Stimulated activated CD8-positive, alpha-beta memory T cell treated with anti-CD3 and anti-CD28 coated beads, Interleukin-15, amount 100 ng/mL, for 24 hours (primary cell): ENCODE data around the gene TECPR1.
A peak's percentile ranks its signal among the peaks of the same experiment; 100 is the strongest.

Source experiments
- DNase-seq: peaks from one replicate; pipeline ENCODE4 v3.0.0-alpha.2; 2020; ENCODE audit warnings: low read depth

The TECPR1 gene

GRCh38 chr7:98284335-98285036 lies 32.5 kb upstream of the TECPR1 start:
- DNase-seq, result no peak

- DNase-seq, result no peak
These were observed 31.8 kb upstream of the TECPR1 start for GRCh38 chr7:98283887-98284222.

- no peak for DNase-seq
These were observed 31.3 kb upstream of the TECPR1 start for GRCh38 chr7:98283127-98283886.

- no peak for DNase-seq
These were observed 30.7 kb upstream of the TECPR1 start for GRCh38 chr7:98282703-98283102.

- DNase-seq, result no peak
These were observed 29.9 kb upstream of the TECPR1 start for GRCh38 chr7:98281757-98282606.

GRCh38 chr7:98280791-98281756 lies 29.0 kb upstream of the TECPR1 start, which contains the start of gene BRI3:
TSS of gene BRI3 (plus strand) at chr7:98281686. CDS start at chr7:98281796, 110 bp downstream.
- DNase-seq, result peak; percentile 92

- DNase-seq, result no peak
These were observed 28.3 kb upstream of the TECPR1 start for GRCh38 chr7:98280296-98280695.

- no peak for DNase-seq
These were observed 26.9 kb upstream of the TECPR1 start for GRCh38 chr7:98278936-98279335.

- DNase-seq, result no peak
These were observed 26.4 kb upstream of the TECPR1 start for GRCh38 chr7:98278408-98278807.

GRCh38 chr7:98276241-98276761 lies 24.3 kb upstream of the TECPR1 start:
- DNase-seq, result no peak

- no peak for DNase-seq
These were observed 15.3 kb upstream of the TECPR1 start for GRCh38 chr7:98267303-98267702.

- DNase-seq, result no peak
These were observed 14.8 kb upstream of the TECPR1 start for GRCh38 chr7:98266840-98267239.

GRCh38 chr7:98265841-98266271 lies 13.8 kb upstream of the TECPR1 start:
- no peak for DNase-seq

GRCh38 chr7:98257701-98258100 lies 5.7 kb upstream of the TECPR1 start:
- no peak for DNase-seq

- no peak for DNase-seq
These were observed 4.4 kb upstream of the TECPR1 start for GRCh38 chr7:98256431-98256830.

- DNase-seq, result no peak
These were observed 3.0 kb upstream of the TECPR1 start for GRCh38 chr7:98254951-98255610.

GRCh38 chr7:98254516-98254915 lies 2.5 kb upstream of the TECPR1 start:
- DNase-seq, result no peak

- no peak for DNase-seq
These were observed 508 bp upstream of the TECPR1 start for GRCh38 chr7:98252425-98253054.

GRCh38 chr7:98251231-98251600 lies 816 bp downstream of the TECPR1 start:
- no peak for DNase-seq

GRCh38 chr7:98250789-98251188 lies 1.2 kb downstream of the TECPR1 start:
- DNase-seq, result no peak
